SK-N-SH treated with all-trans-retinoic acid at 6 μM for 48 hours (cell line): ENCODE results near the gene TBX10.

ENCODE experiments used
- ARNTL ChIP-seq: fragments of 450-650 bp; formaldehyde crosslinking; IDR thresholded peaks from 2 replicates; pipeline ENCODE4 v1.5.0; 2020; ENCODE audit warnings: low read depth, mild to moderate bottlenecking, moderate library complexity, borderline replicate concordance
- CREB5 ChIP-seq: fragments of 250-450 bp; sonication (Bioruptor Pico); IDR thresholded peaks from 2 replicates; pipeline ENCODE4 v1.5.1; 2020; ENCODE audit warnings: low read depth, mild to moderate bottlenecking, moderate library complexity
- PATZ1 ChIP-seq: fragments of 250-450 bp; sonication (Bioruptor Pico); IDR thresholded peaks from 2 replicates; pipeline ENCODE4 v1.8.0; 2020; ENCODE audit warnings: mild to moderate bottlenecking, moderate library complexity, borderline replicate concordance
- ZNF565 ChIP-seq: fragments of 450-650 bp; formaldehyde crosslinking; conservative IDR thresholded peaks from 2 replicates; pipeline ENCODE4 v1.5.0; 2020; ENCODE audit warnings: low read depth, mild to moderate bottlenecking, moderate library complexity

GRCh38 chr11:67666676-67667489 lies 27.3 kb upstream of the TBX10 start:
- TF ChIP-seq ARNTL (CRISPR knock-in tag) (no peak), PATZ1 (CRISPR knock-in tag) (no peak), CREB5 (CRISPR knock-in tag) (no peak), ZNF565 (no peak)
